HG03354 (cell line): ENCODE results near the gene TAF11L12.
"Not testable (repeated sequence)": the region's sequence is repeated elsewhere in the genome, so short reads cannot be mapped to it uniquely, and the experiment has no call there.

Experiments used
- ATAC-seq: cut with Tn5 transposase; IDR thresholded peaks from one replicate; pipeline ENCODE4 v1.9.1; 2021; ENCODE audit warnings: mild to moderate bottlenecking; ENCODE audit not compliant: unreplicated experiment, poor library complexity, severe bottlenecking

TAF11L12 gene

DNA sequence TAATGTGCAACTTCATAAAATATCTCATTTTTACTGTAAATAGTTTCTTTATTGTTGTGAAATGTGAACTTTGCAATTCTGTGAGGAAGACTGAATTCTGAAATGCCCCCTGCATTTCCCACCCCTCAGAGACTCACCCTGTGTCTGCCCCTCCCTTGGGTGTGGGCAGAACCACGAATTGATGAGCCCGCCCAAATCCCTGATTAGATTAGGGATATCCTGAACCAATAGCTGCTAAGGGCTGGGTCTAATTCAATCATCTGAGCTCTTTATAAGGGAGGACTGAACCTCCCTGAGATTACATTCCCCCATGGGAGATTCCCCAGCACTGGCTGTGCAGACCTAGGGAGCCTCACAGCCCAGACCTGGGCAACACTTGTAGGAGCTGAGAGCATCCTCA, at the start of gene TAF11L12:
Gene TAF11L12 (plus strand): TSS at position 301 of the 400 bp plus-strand sequence.
- ATAC-seq: not testable (repeated sequence)

DNA sequence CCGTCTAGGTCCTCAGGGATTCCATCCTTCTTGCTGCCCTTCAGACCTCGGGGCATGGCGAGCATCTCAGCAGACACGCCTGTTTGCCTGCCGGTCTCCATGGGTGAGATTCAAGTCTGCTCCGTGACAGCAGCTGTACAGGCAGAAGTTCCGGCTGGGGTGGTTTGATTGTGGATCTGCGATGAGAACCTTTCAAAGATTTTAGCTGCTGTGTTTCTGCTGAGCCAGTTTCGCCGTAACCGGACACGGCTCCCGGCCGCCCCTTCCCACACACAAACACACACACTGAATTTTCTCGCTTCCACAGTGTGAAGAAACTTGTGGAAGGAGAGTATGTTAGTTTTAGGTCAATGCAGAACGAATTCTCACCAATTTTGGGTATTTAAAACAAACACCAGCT, 24.5 kb upstream of the TAF11L12 start, which contains the start of gene TAF11L7:
Gene TAF11L7 (minus strand): TSS at position 101 of the 400 bp plus-strand sequence.
- not testable (repeated sequence) for ATAC-seq

GRCh38 chr5:17590860-17591259, 19.3 kb upstream of the TAF11L12 start, which contains the start of gene TAF11L8:
Gene TAF11L8 (minus strand): TSS chr5:17590960.
- ATAC-seq: not testable (repeated sequence)

DNA sequence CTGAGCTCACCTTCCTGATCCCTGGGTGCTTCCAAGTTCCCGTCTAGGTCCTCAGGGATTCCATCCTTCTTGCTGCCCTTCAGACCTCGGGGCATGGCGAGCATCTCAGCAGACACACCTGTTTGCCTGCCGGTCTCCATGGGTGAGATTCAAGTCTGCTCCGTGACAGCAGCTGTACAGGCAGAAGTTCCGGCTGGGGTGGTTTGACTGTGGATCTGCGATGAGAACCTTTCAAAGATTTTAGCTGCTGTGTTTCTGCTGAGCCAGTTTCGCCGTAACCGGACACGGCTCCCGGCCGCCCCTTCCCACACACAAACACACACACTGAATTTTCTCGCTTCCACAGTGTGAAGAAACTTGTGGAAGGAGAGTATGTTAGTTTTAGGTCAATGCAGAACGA, 15.9 kb upstream of the TAF11L12 start, which contains the start of gene TAF11L9:
Gene TAF11L9 (minus strand): TSS at position 140 of the 400 bp plus-strand sequence.
- ATAC-seq: not testable (repeated sequence)

GRCh38 chr5:17597728-17598127, 12.5 kb upstream of the TAF11L12 start, which contains the start of gene TAF11L10:
Gene TAF11L10 (minus strand): TSS chr5:17597828.
- ATAC-seq: not testable (repeated sequence)

GRCh38 chr5:17603880-17604279, 6.3 kb upstream of the TAF11L12 start, which contains the start of gene TAF11L11:
Gene TAF11L11 (plus strand): TSS chr5:17604183.
- ATAC-seq: not testable (repeated sequence)

DNA sequence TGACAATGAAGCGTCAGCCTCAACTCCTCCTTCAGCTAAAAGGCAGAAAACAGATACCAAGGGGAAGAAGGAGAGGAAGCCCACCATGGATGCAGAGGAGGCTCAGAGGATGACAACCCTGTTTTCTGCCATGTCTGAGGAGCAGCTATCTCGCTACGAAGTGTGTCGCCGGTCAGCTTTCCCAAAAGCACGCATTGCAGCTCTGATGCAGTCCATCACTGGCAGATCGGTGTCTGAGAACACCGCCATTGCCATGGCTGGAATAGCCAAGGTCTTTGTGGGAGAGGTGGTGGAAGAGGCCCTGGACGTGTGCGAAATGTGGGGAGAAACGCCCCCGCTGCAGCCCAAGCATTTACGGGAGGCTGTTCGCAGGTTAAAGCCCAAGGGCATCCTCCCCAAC, 5.2 kb upstream of the TAF11L12 start:
- ATAC-seq: no peak

- not testable (repeated sequence) for ATAC-seq
Measured at GRCh38 chr5:17607461-17607860, 2.7 kb upstream of the TAF11L12 start.

- no peak for ATAC-seq
Measured at GRCh38 chr5:17614872-17615605, 4.8 kb downstream of the TAF11L12 start.

DNA sequence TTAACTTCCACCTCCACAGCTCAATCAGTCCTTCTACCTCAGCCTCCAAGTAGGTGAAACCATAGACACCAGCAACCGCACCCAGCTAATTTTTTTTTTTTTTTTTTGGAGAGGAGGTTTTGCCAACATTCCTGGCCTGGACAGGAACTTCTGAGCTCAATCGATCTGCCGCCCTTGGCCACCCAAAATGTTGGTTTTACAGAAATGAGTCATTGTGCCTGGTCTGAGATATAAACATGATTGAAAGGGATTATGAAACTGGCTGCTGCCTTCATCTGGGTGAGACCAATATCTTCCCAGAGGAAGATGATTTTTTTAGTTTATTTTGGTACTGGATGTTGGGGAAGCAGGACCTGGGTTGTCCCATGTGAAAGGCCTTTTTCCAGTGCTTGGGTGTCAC, 9.2 kb downstream of the TAF11L12 start:
- no peak for ATAC-seq

DNA sequence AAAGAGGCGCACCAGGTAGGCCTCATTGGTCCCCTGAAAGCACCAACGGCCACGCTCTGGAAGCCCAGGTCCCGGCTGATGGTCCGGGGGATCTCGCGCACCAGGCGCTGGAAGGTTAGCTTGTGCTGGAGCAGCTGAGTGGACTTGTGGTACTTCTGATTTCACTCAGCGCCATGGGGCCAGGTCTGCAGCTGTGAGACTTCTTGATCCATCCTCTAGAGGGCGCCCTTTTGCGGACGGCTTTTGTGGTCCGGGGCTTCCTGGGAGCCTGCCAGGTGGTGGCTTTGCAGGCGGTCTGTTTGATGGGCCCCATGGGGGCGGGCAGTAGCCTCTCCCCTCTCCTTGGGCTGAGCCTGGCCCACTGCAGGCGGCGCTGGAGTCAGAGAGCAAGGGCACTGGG, 10.4 kb downstream of the TAF11L12 start:
- ATAC-seq: no peak

DNA sequence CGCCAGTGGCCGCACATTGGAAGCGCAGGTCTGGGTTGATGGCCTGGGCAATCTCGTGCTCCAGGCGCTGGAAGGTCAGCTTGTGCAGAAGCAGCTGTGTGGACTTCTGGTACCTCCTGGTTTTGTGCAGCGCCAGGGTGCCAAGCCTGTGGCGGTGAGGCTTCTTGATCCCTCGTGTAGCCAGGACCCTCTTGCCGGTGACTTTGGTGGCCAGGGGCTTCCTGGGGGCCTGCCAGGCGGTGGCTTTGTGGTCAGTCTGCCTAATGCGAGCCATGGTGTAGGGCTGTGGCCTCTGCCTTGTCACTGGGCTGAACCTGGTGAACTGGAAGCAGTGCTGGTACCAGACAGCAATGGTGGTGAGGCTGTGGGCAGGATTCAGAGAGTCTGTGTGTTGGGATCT, 15.5 kb downstream of the TAF11L12 start:
- ATAC-seq: no peak

DNA sequence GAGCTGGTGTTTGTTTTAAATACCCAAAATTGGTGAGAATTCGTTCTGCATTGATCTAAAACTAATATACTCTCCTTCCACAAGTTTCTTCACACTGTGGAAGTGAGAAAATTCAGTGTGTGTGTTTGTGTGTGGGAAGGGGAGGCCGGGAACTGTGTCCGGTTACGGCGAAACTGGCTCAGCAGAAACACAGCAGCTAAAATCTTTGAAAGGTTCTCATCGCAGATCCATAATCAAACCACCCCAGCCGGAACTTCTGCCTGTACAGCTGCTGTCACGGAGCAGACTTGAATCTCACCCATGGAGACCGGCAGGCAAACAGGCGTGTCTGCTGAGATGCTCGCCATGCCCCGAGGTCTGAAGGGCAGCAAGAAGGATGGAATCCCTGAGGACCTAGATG, 21.6 kb downstream of the TAF11L12 start, which contains the start of gene TAF11L13:
Gene TAF11L13 (plus strand): TSS at position 301 of the 400 bp plus-strand sequence.
- ATAC-seq: not testable (repeated sequence)

- no peak for ATAC-seq
Measured at GRCh38 chr5:17634160-17634559, 24.0 kb downstream of the TAF11L12 start, which contains the start of gene TAF11L14. Gene TAF11L14 (plus strand): TSS chr5:17634460.

GRCh38 chr5:17649232-17649631, 39.0 kb downstream of the TAF11L12 start:
- not testable (repeated sequence) for ATAC-seq

DNA sequence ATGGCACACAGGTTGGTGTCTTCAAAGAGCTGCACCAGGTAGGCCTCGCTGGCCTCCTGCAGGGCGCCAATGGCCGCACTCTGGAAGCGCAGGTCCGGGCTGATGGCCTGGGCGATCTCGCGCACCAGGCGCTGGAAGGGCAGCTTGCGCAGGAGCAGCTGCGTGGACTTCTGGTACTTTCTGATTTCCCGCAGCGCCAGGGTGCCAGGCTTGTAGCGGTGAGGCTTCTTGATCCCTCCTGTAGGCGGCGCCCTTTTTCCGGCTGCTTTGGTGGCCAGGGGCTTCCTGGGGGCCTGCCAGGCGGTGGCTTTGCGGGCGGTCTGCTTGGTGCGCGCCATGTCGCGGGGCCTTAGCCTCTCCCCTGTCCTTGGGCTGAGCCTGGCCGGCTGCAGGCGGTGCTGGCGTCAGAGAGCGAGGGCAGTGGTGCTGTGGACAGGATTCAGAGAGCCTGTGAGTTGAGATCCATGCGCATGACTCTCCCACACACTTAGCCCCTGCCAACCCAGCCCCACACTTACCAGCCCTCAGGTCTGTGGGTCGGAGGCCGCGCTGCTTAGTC, 45.1 kb downstream of the TAF11L12 start:
- ATAC-seq: not testable (repeated sequence)

DNA sequence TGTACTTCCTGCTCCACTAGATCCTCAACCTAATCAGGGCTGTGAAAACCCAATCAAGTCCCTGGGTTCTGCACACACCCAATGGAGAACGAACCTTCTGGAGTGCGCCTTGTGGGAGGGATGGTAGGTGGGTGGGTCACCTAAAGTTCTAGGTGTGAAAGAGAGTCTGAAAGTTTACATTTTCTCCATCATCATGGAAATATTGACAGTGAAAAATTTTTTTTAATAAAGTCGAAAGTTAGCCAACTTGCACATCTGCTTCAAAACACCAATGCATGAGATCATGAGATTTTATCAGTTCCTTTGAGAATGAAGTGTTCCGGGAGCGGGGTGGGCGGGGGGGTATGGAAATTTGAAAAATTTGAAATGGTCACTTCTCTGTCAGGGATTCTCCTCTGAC, 45.7 kb downstream of the TAF11L12 start:
- ATAC-seq: no peak
